ENCODE measurements around the gene DNALI1.

DNA sequence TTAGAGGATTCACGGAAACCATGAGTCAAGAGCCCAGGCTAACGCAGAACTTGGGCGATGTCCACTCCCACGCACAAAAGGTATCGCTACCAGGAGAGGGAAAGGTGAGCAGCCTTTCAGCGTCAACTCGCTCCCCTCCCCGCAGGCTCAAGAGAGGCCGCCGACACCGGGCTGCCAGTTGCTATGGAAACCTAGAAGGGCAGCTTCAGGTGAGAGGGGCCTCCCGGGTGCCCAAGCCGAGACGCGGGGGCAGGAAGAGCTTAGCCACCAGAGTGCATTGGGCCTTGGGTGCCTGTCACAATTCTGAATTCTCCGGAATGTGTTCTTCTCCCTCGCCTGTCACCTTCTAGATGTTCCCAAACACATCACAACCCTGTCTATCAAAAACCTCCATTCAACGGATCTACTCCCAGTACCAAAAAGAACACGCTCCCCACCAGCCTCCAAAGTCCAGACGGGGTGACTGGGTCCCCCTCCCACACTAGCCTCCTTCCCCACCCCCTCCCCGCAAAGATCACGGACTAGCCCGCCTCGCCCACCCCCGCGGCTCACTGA, 42.9 kb upstream of the DNALI1 start:
- TF ChIP-seq, protein P1, sequence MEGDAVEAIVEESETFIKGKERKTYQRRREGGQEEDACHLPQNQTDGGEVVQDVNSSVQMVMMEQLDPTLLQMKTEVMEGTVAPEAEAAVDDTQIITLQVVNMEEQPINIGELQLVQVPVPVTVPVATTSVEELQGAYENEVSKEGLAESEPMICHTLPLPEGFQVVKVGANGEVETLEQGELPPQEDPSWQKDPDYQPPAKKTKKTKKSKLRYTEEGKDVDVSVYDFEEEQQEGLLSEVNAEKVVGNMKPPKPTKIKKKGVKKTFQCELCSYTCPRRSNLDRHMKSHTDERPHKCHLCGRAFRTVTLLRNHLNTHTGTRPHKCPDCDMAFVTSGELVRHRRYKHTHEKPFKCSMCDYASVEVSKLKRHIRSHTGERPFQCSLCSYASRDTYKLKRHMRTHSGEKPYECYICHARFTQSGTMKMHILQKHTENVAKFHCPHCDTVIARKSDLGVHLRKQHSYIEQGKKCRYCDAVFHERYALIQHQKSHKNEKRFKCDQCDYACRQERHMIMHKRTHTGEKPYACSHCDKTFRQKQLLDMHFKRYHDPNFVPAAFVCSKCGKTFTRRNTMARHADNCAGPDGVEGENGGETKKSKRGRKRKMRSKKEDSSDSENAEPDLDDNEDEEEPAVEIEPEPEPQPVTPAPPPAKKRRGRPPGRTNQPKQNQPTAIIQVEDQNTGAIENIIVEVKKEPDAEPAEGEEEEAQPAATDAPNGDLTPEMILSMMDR (IDR thresholded peaks at IDR 0.05; ENCODE audit: low read depth, low read length, poor library complexity, severe bottlenecking) = no peak
- TF ChIP-seq EZH2phosphoT487 (IDR thresholded peaks at IDR 0.05; ENCODE audit: borderline replicate concordance, low read length) = no peak

Measured in DOHH2 (cell line).